ENCODE measurements around the gene LDLRAD4.

LDLRAD4 gene

GRCh38 chr18:13451661-13452387 lies 233.3 kb downstream of the LDLRAD4 start:
- no peaks in the 10 kb centered on the region for H3K27me3 ChIP-seq (ENCODE audit: control insufficient read depth, insufficient read depth, low read length)
- H3K27ac ChIP-seq: no peak overlapping the region

DNA sequence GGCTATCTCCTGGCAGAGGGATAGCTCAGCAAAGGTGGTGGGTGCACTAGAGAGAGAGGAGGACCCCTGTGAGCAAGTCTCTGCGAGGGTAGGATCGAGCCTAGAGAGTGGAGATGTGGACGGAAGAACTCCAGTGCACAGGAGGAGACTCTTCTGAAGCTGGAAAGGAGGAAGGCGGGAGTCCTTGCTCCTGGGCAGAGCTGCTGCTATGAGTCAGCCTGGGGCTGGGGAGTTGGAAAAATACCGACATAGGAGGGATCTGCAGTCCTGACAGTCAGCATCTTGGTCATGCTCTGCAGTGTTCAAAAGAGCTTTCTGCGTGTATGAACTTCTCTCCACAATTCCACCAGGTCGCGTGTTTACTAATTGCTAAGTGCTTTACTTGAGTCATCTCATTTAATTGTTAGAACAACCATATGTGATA lies 233.8 kb downstream of the LDLRAD4 start:
- no peak overlapping the region for H3K4me3 ChIP-seq (ENCODE audit: low read depth, low read length)
- H3K27ac ChIP-seq: no peak overlapping the region
- no peaks in the 10 kb centered on the region for H3K9me3 ChIP-seq (ENCODE audit: control insufficient read depth, low read length)
- H3K9ac ChIP-seq: no peak overlapping the region
- no peak for TF ChIP-seq CTCF (IDR thresholded peaks at IDR 0.05)
- H3K4me1 ChIP-seq: no peaks in the 10 kb centered on the region
- no peak overlapping the region for H3K4me2 ChIP-seq (ENCODE audit: low read length)
- H3K79me2 ChIP-seq: peaks cover 8% of the 10 kb centered on the region
- no peak overlapping the region for H2AFZ ChIP-seq
- H3K36me3 ChIP-seq (ENCODE audit: control insufficient read depth, insufficient read depth, low read length): no peaks in the 10 kb centered on the region
- no peaks in the 10 kb centered on the region for H3K27me3 ChIP-seq (ENCODE audit: control insufficient read depth, insufficient read depth, low read length)

More at GRCh38 chr18:13451661-13452387, 233.3 kb downstream of the LDLRAD4 start:
- no peak overlapping the region for H3K4me2 ChIP-seq (ENCODE audit: low read length)
- no peaks in the 10 kb centered on the region for H3K4me1 ChIP-seq
- no peaks in the 10 kb centered on the region for H3K9me3 ChIP-seq (ENCODE audit: control insufficient read depth, low read length)
- H3K79me2 ChIP-seq: peaks cover 8% of the 10 kb centered on the region
- H3K36me3 ChIP-seq (ENCODE audit: control insufficient read depth, insufficient read depth, low read length): no peaks in the 10 kb centered on the region
- TF ChIP-seq CTCF (IDR thresholded peaks at IDR 0.05): no peak
- H3K9ac ChIP-seq: no peak overlapping the region
- H3K4me3 ChIP-seq (ENCODE audit: low read depth, low read length): no peak overlapping the region
- H2AFZ ChIP-seq: no peak overlapping the region

DNA sequence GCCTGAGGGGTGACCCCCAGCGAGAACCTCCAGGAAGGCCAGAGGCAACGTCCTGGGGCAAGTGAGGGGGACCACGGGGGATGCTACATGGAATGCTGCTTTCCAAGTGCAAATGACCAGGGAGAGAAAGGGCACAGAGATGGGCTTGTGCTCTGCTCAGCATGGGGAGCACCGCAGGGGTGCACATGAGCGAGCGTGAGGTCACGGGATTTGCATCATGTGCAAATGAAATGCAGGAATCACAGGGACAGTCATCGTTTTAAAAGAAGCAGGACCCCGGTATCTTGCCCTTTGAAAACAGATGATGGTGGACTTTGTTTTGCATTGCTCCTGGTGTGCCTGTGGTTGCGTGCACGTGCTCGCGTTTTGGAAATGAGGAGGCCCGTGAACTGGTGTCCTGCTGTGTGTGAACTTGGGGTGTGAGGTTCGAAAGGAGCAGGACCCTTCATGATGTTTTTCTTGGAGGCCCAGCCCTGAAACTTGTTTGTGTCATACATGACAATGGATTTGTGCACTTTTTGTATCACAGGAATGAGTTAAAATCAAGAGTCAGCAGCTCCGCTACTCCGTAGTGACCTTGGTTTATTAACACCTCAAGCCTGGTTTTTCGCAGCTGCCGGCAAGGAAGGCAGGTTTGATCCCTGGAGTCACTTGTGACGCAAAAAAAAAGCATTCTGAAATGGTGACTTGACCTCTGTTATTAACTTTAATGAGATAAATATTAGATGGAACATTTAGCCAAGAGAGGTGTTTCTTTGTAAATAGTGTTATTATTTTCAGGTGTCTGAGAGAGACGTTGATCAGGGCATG lies 234.5 kb downstream of the LDLRAD4 start:
- H3K4me2 ChIP-seq (ENCODE audit: low read length): no peak overlapping the region
- H3K79me2 ChIP-seq: peaks cover 8% of the 10 kb centered on the region
- no peaks in the 10 kb centered on the region for H3K4me1 ChIP-seq
- no peak overlapping the region for H3K27ac ChIP-seq
- no peaks in the 10 kb centered on the region for H3K27me3 ChIP-seq (ENCODE audit: control insufficient read depth, insufficient read depth, low read length)
- H3K4me3 ChIP-seq (ENCODE audit: low read depth, low read length): no peak overlapping the region
- H3K9ac ChIP-seq: no peak overlapping the region
- H3K9me3 ChIP-seq (ENCODE audit: control insufficient read depth, low read length): no peaks in the 10 kb centered on the region
- no peak for TF ChIP-seq CTCF (IDR thresholded peaks at IDR 0.05)
- H2AFZ ChIP-seq: no peak overlapping the region
- H3K36me3 ChIP-seq (ENCODE audit: control insufficient read depth, insufficient read depth, low read length): no peaks in the 10 kb centered on the region

DNA sequence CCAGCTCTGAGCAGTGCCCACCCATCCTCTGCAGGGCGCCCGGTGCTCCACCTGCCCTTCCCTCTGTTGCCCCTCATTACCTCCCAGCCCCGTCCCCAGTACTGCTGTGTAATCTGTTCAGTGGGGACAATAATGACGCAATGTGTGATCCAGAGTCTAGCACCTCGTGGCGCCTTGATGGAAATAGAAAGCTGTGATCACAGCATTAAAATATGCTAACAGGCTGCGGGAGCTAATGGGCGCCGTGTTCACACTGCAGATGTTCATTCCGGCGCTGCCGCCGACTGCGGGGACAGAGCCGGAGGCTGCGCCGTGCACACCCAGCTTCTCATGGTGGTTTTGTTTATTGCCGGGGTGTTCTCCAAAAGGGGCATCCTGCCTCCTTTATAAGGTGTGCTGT lies 235.2 kb downstream of the LDLRAD4 start:
- H3K27me3 ChIP-seq (ENCODE audit: control insufficient read depth, insufficient read depth, low read length): no peaks in the 10 kb centered on the region
- H3K36me3 ChIP-seq (ENCODE audit: control insufficient read depth, insufficient read depth, low read length): no peaks in the 10 kb centered on the region
- H3K4me3 ChIP-seq (ENCODE audit: low read depth, low read length): no peak overlapping the region
- H3K9me3 ChIP-seq (ENCODE audit: control insufficient read depth, low read length): no peaks in the 10 kb centered on the region
- H3K27ac ChIP-seq: no peak overlapping the region
- TF ChIP-seq CTCF (IDR thresholded peaks at IDR 0.05): no peak
- no peak overlapping the region for H2AFZ ChIP-seq
- H3K4me2 ChIP-seq (ENCODE audit: low read length): no peak overlapping the region
- no peak overlapping the region for H3K9ac ChIP-seq
- H3K4me1 ChIP-seq: no peaks in the 10 kb centered on the region
- peaks cover 8% of the 10 kb centered on the region for H3K79me2 ChIP-seq
